Right lobe of liver (tissue), 4 donors: ENCODE data around the gene HNRNPA2B1.

Experiments
- CTCF ChIP-seq, 4 donors: fragments of 200-600 bp in 3 of 4; fragments of 450-650 bp in 1 of 4; IDR thresholded peaks; one replicate each; pipeline versions ENCODE4 v1.5.1 to v1.8.0; 2016 to 2022; ENCODE audit warnings: antibody characterized with exemption in 4 of 4, mild to moderate bottlenecking in 2 of 4
- POLR2A ChIP-seq: fragments of 450-650 bp; IDR thresholded peaks from one replicate; pipeline ENCODE4 v1.6.1; 2017; ENCODE audit warnings: antibody characterized with exemption, mild to moderate bottlenecking
- donor health status: DM: no; HTN: no; CAD: no.
- donor health status: DM: no; HTN: no; CAD: no.
- donor health status: DM: no; HTN: yes; CAD: no.

- no peak for TF ChIP-seq CTCF (IDR thresholded peaks at IDR 0.05)
- no peak for TF ChIP-seq POLR2A
Measured at GRCh38 chr7:26224359-26224758, 23.8 kb upstream of the HNRNPA2B1 start.
